ENCODE data around the gene PICALM. TPM values are rescaled to one million over a fixed set of nuclear protein-coding genes. Genes with fewer than 3 reads are reported as not detected.

The PICALM gene
- total RNA-seq, 1 donor from 2014 or later = 328 TPM

DNA sequence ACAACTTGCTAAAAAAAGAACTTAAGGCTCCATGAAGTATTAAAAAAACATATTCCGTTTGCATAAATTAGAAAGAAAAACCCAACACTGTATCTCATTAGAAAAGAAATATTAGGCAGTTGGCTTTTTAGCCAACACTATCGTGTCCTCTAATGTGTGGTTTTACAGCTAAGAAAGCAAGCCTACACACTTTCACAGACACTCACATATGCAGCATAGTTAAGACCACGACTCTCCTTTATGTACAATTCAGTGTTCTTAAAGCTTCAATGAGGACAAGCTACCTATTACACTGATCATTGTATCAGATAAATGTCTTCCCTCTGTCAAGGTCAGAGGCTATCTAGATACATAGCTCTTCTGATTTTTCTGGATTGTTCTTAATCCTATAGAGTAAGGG, 80.1 kb downstream of the PICALM start:
- Mint-ChIP-seq H3K36me3 (ENCODE audit: low read depth) (peaks cover 18% of the 10 kb centered on the region), H3K9me3 (ENCODE audit: low read depth) (no peaks in the 10 kb centered on the region)

DNA sequence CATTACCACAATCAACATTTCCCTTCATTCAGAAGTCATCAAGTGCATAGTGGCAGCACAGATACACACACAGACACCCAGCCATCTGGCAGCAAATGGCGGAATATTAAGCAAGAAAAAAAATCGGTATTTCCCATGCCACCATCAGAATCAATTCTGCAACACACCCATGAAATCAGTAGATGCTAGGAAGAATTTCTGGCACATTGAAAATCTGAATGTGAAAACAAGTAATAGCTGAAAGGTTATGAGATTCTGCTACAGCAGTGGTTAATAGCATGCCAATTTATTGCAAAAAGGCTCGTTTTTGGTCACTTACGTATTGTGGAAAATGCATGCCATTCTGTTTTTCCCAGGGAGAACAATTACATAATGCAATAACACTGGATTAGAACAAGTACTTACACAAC, 91.1 kb downstream of the PICALM start:
- no peak for DNase-seq (ENCODE audit: low spot score)
- H3K27ac Mint-ChIP-seq (ENCODE audit: unreplicated experiment) = no peak overlapping the region
- TF ChIP-seq, protein P1, sequence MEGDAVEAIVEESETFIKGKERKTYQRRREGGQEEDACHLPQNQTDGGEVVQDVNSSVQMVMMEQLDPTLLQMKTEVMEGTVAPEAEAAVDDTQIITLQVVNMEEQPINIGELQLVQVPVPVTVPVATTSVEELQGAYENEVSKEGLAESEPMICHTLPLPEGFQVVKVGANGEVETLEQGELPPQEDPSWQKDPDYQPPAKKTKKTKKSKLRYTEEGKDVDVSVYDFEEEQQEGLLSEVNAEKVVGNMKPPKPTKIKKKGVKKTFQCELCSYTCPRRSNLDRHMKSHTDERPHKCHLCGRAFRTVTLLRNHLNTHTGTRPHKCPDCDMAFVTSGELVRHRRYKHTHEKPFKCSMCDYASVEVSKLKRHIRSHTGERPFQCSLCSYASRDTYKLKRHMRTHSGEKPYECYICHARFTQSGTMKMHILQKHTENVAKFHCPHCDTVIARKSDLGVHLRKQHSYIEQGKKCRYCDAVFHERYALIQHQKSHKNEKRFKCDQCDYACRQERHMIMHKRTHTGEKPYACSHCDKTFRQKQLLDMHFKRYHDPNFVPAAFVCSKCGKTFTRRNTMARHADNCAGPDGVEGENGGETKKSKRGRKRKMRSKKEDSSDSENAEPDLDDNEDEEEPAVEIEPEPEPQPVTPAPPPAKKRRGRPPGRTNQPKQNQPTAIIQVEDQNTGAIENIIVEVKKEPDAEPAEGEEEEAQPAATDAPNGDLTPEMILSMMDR (IDR thresholded peaks at IDR 0.05) = no peak

More for the DNA sequence above, 80.1 kb downstream of the PICALM start:
- DNase-seq (ENCODE audit: low spot score) = no peak
- no peak overlapping the region for H3K4me3 Mint-ChIP-seq (ENCODE audit: unreplicated experiment)
- TF ChIP-seq, protein P1 (IDR thresholded peaks at IDR 0.05) = no peak
- no peaks in the 10 kb centered on the region for H3K27me3 Mint-ChIP-seq (ENCODE audit: low read depth)
- H3K27ac Mint-ChIP-seq (ENCODE audit: unreplicated experiment) = peak overlapping the region; percentile 82
- peaks cover 34% of the 10 kb centered on the region for H3K4me1 Mint-ChIP-seq (ENCODE audit: low read depth)

DNA sequence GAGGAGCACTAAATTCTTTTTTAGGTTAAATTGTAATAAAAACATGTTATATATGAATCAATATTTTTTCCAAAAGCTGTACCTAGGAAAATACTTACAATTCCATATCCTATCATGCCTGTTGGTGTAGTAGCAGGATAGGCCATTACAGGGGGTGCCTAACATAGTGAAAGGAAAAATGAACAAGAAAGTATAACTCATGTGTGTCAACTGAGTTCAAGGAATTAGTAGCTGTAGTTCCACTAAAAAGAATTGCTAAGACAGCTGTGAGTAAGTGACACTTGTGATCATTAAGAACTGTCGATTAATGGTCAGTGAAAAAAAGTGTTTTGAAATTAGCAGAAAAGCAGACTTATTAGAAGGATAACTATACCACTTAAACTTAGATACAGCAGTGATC, 92.4 kb downstream of the PICALM start:
- H3K4me1 Mint-ChIP-seq (ENCODE audit: low read depth) = peaks cover 16% of the 10 kb centered on the region
- TF ChIP-seq, protein P1 (IDR thresholded peaks at IDR 0.05) = no peak
- no peaks in the 10 kb centered on the region for H3K27me3 Mint-ChIP-seq (ENCODE audit: low read depth)
- DNase-seq (ENCODE audit: low spot score) = no peak
- peaks cover 15% of the 10 kb centered on the region for H3K36me3 Mint-ChIP-seq (ENCODE audit: low read depth)
- no peak overlapping the region for H3K27ac Mint-ChIP-seq (ENCODE audit: unreplicated experiment)
- H3K4me3 Mint-ChIP-seq (ENCODE audit: unreplicated experiment) = no peak overlapping the region
- no peaks in the 10 kb centered on the region for H3K9me3 Mint-ChIP-seq (ENCODE audit: low read depth)

More for the DNA sequence above, 91.1 kb downstream of the PICALM start:
- H3K27me3 Mint-ChIP-seq (ENCODE audit: low read depth) = no peaks in the 10 kb centered on the region
- peaks cover 21% of the 10 kb centered on the region for H3K36me3 Mint-ChIP-seq (ENCODE audit: low read depth)
- H3K4me1 Mint-ChIP-seq (ENCODE audit: low read depth) = peaks cover 16% of the 10 kb centered on the region
- no peaks in the 10 kb centered on the region for H3K9me3 Mint-ChIP-seq (ENCODE audit: low read depth)
- H3K4me3 Mint-ChIP-seq (ENCODE audit: unreplicated experiment) = no peak overlapping the region

DNA sequence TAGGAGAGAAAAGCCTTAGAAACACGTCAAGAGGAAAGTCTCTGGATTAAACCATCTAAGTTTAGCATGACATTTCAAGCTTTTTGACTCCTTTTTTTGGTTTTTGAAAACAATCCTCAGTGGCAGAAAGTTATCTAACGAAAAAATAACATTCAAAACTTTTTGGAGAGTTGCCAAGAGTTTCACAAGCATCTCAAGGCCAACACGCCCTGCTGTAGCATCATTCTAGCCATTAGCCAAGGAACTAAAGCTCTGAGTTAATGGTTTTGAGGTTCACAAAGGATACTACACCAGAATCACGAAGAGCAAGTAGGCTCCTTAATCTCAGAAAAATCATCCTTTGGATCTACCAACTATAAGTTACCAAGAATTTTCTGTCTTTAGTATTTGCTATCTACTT, 94.8 kb downstream of the PICALM start:
- H3K36me3 Mint-ChIP-seq (ENCODE audit: low read depth) = peaks cover 18% of the 10 kb centered on the region
- H3K27me3 Mint-ChIP-seq (ENCODE audit: low read depth) = no peaks in the 10 kb centered on the region
- peaks cover 19% of the 10 kb centered on the region for H3K4me1 Mint-ChIP-seq (ENCODE audit: low read depth)
- no peak for DNase-seq (ENCODE audit: low spot score)
- peak overlapping the region; percentile 49 for H3K27ac Mint-ChIP-seq (ENCODE audit: unreplicated experiment)
- H3K4me3 Mint-ChIP-seq (ENCODE audit: unreplicated experiment) = no peak overlapping the region
- TF ChIP-seq, protein P1 (IDR thresholded peaks at IDR 0.05) = no peak
- H3K9me3 Mint-ChIP-seq (ENCODE audit: low read depth) = no peaks in the 10 kb centered on the region

DNA sequence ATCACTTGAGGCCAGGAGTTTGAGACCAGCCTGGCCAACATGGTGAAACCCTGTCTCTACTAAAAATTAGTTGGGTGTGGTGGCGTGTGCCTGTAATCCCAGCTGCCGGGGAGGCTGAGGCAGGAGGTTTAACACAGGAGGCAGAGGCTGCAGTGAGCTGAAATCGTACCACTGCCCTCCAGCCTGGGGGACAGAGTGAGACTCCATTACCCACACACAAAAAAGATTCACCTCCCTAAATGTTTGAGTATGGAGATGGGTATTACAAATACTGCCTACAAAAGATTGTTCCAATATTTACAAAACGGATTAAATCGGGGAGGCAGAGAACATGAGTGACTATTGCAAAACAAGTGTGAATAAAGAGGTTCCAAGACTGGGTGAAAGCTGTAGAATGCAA, 98.3 kb downstream of the PICALM start:
- TF ChIP-seq, protein P1 (IDR thresholded peaks at IDR 0.05) = no peak

More for the DNA sequence above, 98.3 kb downstream of the PICALM start:
- DNase-seq (ENCODE audit: low spot score) = no peak
- peaks cover 23% of the 10 kb centered on the region for H3K36me3 Mint-ChIP-seq (ENCODE audit: low read depth)
- H3K27me3 Mint-ChIP-seq (ENCODE audit: low read depth) = no peaks in the 10 kb centered on the region
- no peaks in the 10 kb centered on the region for H3K9me3 Mint-ChIP-seq (ENCODE audit: low read depth)
- peak overlapping the region; percentile 27 for H3K27ac Mint-ChIP-seq (ENCODE audit: unreplicated experiment)
- H3K4me1 Mint-ChIP-seq (ENCODE audit: low read depth) = peaks cover 32% of the 10 kb centered on the region
- H3K4me3 Mint-ChIP-seq (ENCODE audit: unreplicated experiment) = no peak overlapping the region
